Mucosa of descending colon (tissue), 3 donors: Measurements from ENCODE around the gene NUP153. TPM values are rescaled to one million over a fixed set of nuclear protein-coding genes. Genes with fewer than 3 reads are reported as not detected.

ENCODE experiments used
- ATAC-seq: fragments of 200-7000 bp; cut with Tn5 transposase; one replicate; pipeline ENCODE4 v1.9.1; 2020; ENCODE audit warnings: mild to moderate bottlenecking, moderate library complexity
- DNase-seq, 3 donors: peaks; one replicate each; pipeline ENCODE4 v3.0.0-alpha.2; 2020
- H3K36me3 ChIP-seq: fragments of 200-600 bp; one replicate; pipeline ENCODE4 v1.8.0; 2021; ENCODE audit warnings: low read depth, mild to moderate bottlenecking
- H3K4me1 ChIP-seq: fragments of 200-600 bp; one replicate; pipeline ENCODE4 v1.8.0; 2021; ENCODE audit warnings: low read depth, mild to moderate bottlenecking
- H3K4me3 ChIP-seq: fragments of 200-600 bp; one replicate; pipeline ENCODE4 v1.8.0; 2021; ENCODE audit warnings: mild to moderate bottlenecking
- H3K9me3 ChIP-seq: fragments of 200-600 bp; one replicate; pipeline ENCODE4 v1.8.0; 2021; ENCODE audit warnings: mild to moderate bottlenecking
- CTCF ChIP-seq: fragments of 200-600 bp; IDR thresholded peaks from one replicate; pipeline ENCODE4 v1.8.0; 2022; ENCODE audit warnings: antibody characterized with exemption, mild to moderate bottlenecking
- intact Hi-C, 2 donors: fragments of 100-400 bp; cut with DNase I in 1 of 2; cut with micrococcal nuclease in 1 of 2; formaldehyde crosslinking; loops; one replicate each; pipeline versions ENCODE4 v1.11.0 to v1.11.1; 2022; cut with DNase I, micrococcal nuclease
- total RNA-seq, 3 donors: library from RNA; stranded (reverse); fragmentation: NEBNext Ultra II Directional in 2 of 3; extraction: Animal tissue kit (Norgen Biotek cat#: 25700) in 2 of 3; gene quantifications; one replicate each; pipeline versions ENCODE4 v1.2.1 to v1.2.4, GENCODE V29; 2021 to 2023
- donor health status: DM: no; HTN: no; CAD: no; lungs with moderate emphysema.
- donor health status: DM: no; HTN: no; CAD: no.
- donor health status: DM: no; HTN: yes; CAD: no.

The NUP153 gene
- total RNA-seq, 3 donors from 2014 or later, result 29.8 to 34.0 (median 33.3) TPM

- Histone ChIP-seq H3K36me3 (no peaks in the 10 kb centered on the region), H3K9me3 (no peaks in the 10 kb centered on the region), H3K4me1 (no peaks in the 10 kb centered on the region), H3K4me3 (no peak overlapping the region)
- intact Hi-C loops, result loop anchor here in 1 of 2 donors (5.0 kb wide), 1 partner anchor 106 kb away; no protein-coding TSS in a partner anchor
- ATAC-seq (no peak), DNase-seq (no peak)
- TF ChIP-seq CTCF, result no peak
Observed at GRCh38 chr6:17666646-17667045, 40.1 kb downstream of the NUP153 start.

GRCh38 chr6:17665132-17665531, 41.6 kb downstream of the NUP153 start:
- H3K9me3 ChIP-seq, result no peaks in the 10 kb centered on the region
- ATAC-seq (no peak), DNase-seq (no peak)
- no peaks in the 10 kb centered on the region for H3K4me1 ChIP-seq
- H3K36me3 ChIP-seq, result no peaks in the 10 kb centered on the region
- no peak overlapping the region for H3K4me3 ChIP-seq
- no peak for TF ChIP-seq CTCF
- intact Hi-C loops, result loop anchor here in 1 of 2 donors (5.0 kb wide), 1 partner anchor 107 kb away; no protein-coding TSS in a partner anchor

GRCh38 chr6:17663226-17663625, 43.5 kb downstream of the NUP153 start:
- no peak overlapping the region for H3K4me3 ChIP-seq
- no peak for TF ChIP-seq CTCF
- intact Hi-C loops, result no loop called here
- H3K4me1 ChIP-seq, result no peaks in the 10 kb centered on the region
- H3K9me3 ChIP-seq, result no peaks in the 10 kb centered on the region
- DNase-seq (no peak), ATAC-seq (no peak)
- H3K36me3 ChIP-seq, result no peaks in the 10 kb centered on the region

- Histone ChIP-seq H3K4me3 (no peak overlapping the region), H3K36me3 (no peaks in the 10 kb centered on the region), H3K9me3 (no peaks in the 10 kb centered on the region), H3K4me1 (no peaks in the 10 kb centered on the region)
- intact Hi-C loops, result no loop called here
- DNase-seq, result no peak
- TF ChIP-seq CTCF, result no peak
- ATAC-seq, result no peak
Observed at GRCh38 chr6:17662585-17662984, 44.1 kb downstream of the NUP153 start.

- no peak for TF ChIP-seq CTCF
- Histone ChIP-seq H3K36me3 (no peaks in the 10 kb centered on the region), H3K9me3 (no peaks in the 10 kb centered on the region), H3K4me3 (no peak overlapping the region), H3K4me1 (no peaks in the 10 kb centered on the region)
- DNase-seq (no peak), ATAC-seq (no peak)
- intact Hi-C loops, result no loop called here
Observed at GRCh38 chr6:17656644-17657043, 50.1 kb downstream of the NUP153 start.

- no peak for ATAC-seq
- H3K4me1 ChIP-seq, result no peaks in the 10 kb centered on the region
- no peak overlapping the region for H3K4me3 ChIP-seq
- TF ChIP-seq CTCF, result no peak
- no peaks in the 10 kb centered on the region for H3K9me3 ChIP-seq
- intact Hi-C loops, result no loop called here
- DNase-seq, result no peak
- H3K36me3 ChIP-seq, result no peaks in the 10 kb centered on the region
Observed at GRCh38 chr6:17656092-17656491, 50.6 kb downstream of the NUP153 start.
